Dermis blood vessel endothelial cell (primary cell): Measurements from ENCODE around the gene PAPPA. TPM values are rescaled to one million over a fixed set of nuclear protein-coding genes. Genes with fewer than 3 reads are reported as not detected.

Experiments
- DNase-seq: peaks from one replicate; pipeline ENCODE4 v3.0.0; 2010
- total RNA-seq: library from RNA; depleted of rRNA; stranded (reverse); fragments of >200 nt; gene quantifications from 2 replicates; pipeline ENCODE4 v1.2.3, GENCODE V29; 2014

Gene PAPPA
- total RNA-seq, 1 donor from 2014 or later = 0.34 TPM

- DNase-seq = peak; percentile 34
Measured at GRCh38 chr9:116279230-116279629, 125.6 kb downstream of the PAPPA start.

- no peak for DNase-seq
Measured at GRCh38 chr9:116280529-116280928, 126.9 kb downstream of the PAPPA start.

- DNase-seq = no peak
Measured at GRCh38 chr9:116282597-116282996, 129.0 kb downstream of the PAPPA start.

- no peak for DNase-seq
Measured at GRCh38 chr9:116284518-116284917, 130.9 kb downstream of the PAPPA start.

GRCh38 chr9:116285320-116285719 is 131.7 kb downstream of the PAPPA start:
- DNase-seq = no peak

GRCh38 chr9:116286297-116286696 is 132.7 kb downstream of the PAPPA start:
- no peak for DNase-seq

- no peak for DNase-seq
Measured at GRCh38 chr9:116287721-116288120, 134.1 kb downstream of the PAPPA start.

GRCh38 chr9:116288658-116289057 is 135.1 kb downstream of the PAPPA start:
- no peak for DNase-seq

GRCh38 chr9:116297346-116297745 is 143.8 kb downstream of the PAPPA start:
- no peak for DNase-seq

GRCh38 chr9:116298249-116298648 is 144.7 kb downstream of the PAPPA start:
- no peak for DNase-seq

- DNase-seq = no peak
Measured at GRCh38 chr9:116298878-116299391, 145.3 kb downstream of the PAPPA start.

- no peak for DNase-seq
Measured at GRCh38 chr9:116300360-116300870, 146.8 kb downstream of the PAPPA start.

- no peak for DNase-seq
Measured at GRCh38 chr9:116303270-116303669, 149.7 kb downstream of the PAPPA start.

GRCh38 chr9:116303886-116304538 is 150.4 kb downstream of the PAPPA start:
- DNase-seq = no peak

GRCh38 chr9:116304761-116305160 is 151.2 kb downstream of the PAPPA start:
- no peak for DNase-seq

- DNase-seq = no peak
Measured at GRCh38 chr9:116308076-116308475, 154.5 kb downstream of the PAPPA start.

- DNase-seq = no peak
Measured at GRCh38 chr9:116309900-116310611, 156.5 kb downstream of the PAPPA start.

GRCh38 chr9:116312221-116312620 is 158.6 kb downstream of the PAPPA start:
- no peak for DNase-seq

- DNase-seq = no peak
Measured at GRCh38 chr9:116313638-116314037, 160.0 kb downstream of the PAPPA start.

GRCh38 chr9:116316246-116316645 is 162.7 kb downstream of the PAPPA start:
- no peak for DNase-seq

GRCh38 chr9:116317503-116317902 is 163.9 kb downstream of the PAPPA start:
- no peak for DNase-seq

GRCh38 chr9:116318468-116319374 is 165.1 kb downstream of the PAPPA start:
- no peak for DNase-seq

GRCh38 chr9:116319480-116319879 is 165.9 kb downstream of the PAPPA start:
- no peak for DNase-seq
